GM13977 (cell line): Measurements from ENCODE around the gene SAMD8.

ENCODE experiments used
- DNase-seq: peaks from one replicate; pipeline ENCODE4 v3.0.0; 2012; ENCODE audit warnings: low spot score
- CTCF ChIP-seq: IDR thresholded peaks from 2 replicates; pipeline ENCODE4 v1.5.1; 2012; ENCODE audit warnings: mild to moderate bottlenecking, control low read depth; ENCODE audit not compliant: insufficient read depth; ENCODE audit errors: extremely low read depth, missing control alignments
- in situ Hi-C: fragments of 300-500 bp; cut with MboI; formaldehyde crosslinking; loops from one replicate; pipeline ENCODE4 v1.12.0; 2022; ENCODE audit warnings: low sequenced_read_pairs, low pct_unique_long_range_greater_than_20kb, mixed read lengths, inconsistent platforms; ENCODE audit not compliant: unreplicated experiment

SAMD8 gene

DNA sequence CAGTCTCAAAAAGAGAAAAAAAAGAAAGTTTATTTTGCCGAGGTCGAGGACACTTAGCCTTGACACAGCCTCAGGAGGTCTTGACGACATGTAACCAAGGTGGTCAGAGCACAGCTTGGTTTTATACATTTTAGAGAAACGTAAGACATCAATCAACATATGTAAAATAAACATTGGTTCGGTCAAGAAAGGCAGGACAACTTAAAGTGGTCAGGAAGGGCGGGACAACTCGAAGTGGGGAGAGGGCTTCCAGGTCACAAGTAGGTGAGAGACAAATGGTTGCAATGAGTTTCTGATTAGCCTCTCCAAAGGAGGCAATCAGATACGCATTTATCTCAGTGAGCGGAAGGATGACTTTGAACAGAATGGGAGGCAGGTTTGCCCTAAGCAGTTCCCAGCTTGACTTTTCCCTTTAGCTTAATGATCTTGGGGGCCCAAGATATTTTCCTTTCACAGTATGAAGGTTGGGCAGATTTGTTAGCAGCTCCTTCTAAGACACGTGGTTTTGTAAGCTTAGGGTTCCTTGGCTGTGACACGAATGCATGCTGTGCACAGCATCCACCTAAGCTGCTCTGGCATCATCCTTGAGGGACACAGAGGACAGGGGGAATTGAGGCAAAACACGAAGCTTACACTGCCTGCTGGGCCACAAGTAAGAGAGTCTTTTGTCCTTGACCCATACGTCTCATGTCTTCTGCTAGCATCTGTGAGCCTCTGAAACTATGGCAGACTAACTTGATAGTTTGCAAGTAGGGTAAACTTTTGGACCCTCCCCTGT, 95.8 kb downstream of the SAMD8 start:
- DNase-seq: no peak
- in situ Hi-C loops: no loop called here
- TF ChIP-seq CTCF: no peak

DNA sequence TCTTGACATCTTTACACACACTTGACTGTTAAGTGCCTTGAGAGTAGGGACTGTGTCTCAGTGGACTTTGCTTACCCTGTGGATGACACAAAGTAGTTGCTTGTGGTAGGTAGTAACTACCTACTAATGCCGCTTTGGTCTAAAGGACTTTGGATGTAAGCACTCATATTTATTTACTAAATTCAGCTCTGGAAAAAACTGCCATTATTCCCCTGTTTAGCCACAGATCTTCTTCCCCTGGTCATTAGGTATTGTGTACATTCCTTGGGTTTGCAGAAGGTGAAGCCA, 96.3 kb downstream of the SAMD8 start:
- TF ChIP-seq CTCF: no peak
- in situ Hi-C loops: no loop called here

GRCh38 chr10:75208181-75208580, 96.7 kb downstream of the SAMD8 start:
- no peak for TF ChIP-seq CTCF
- no peak for DNase-seq
- in situ Hi-C loops: no loop called here

More for the DNA sequence above, 96.3 kb downstream of the SAMD8 start:
- DNase-seq: no peak

GRCh38 chr10:75209086-75209920, 97.8 kb downstream of the SAMD8 start:
- no peak for DNase-seq
- in situ Hi-C loops: no loop called here
- TF ChIP-seq CTCF: no peak

DNA sequence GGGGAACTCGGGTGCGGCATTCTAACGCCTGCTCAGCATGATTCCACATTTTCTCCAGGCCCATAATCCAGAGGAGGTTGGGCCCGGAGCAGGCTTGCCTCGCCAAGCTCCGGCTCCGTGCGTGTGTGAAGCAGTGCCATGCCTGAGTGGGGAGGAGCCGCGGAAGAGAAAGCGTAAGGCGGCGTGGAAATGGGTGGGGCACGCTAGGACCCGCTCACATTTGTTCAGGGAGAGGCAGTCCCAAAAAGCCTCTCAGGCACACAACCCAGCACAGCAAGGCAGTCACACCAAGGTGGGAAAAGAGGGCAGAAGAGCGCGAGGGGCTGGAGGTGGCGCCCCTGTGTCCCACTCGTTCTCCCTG, 98.4 kb downstream of the SAMD8 start:
- DNase-seq: peak; percentile 73
- TF ChIP-seq CTCF: no peak
- in situ Hi-C loops: no loop called here

DNA sequence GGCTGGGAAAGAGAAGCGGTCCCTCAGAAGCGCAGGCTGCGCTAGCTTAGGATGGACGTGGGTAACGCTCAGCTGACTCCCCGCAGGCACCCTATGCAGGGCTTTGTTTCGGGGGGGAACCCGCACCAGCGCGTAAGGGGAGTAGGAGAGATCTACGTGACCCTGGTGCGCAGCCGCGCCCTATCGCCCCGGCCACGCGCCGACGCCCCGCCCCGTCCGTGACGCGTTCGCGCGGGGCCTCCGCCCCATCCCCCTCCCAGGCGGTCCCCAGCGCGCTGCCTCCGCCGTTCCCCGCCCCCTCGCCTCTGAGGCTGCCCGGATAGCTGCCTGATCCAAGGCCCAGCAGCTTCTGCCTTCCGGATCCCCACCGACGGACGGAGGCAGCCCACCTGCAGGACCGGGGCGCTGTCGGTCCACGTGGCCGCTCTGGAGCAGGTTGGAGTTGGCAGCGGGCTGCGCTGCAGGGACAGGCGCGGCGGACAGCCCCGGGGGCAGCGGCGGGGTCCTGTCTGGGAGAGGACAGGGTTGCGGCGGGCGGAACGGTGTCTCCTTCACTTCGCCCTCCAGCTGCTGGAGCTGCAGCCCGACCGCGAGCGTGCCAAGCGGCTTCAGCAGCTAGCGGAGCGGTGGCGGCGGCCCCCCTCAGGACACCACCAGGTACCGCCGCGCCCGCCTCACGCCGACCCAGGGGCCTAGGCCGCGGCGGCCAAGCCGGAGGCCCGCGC, 99.0 kb downstream of the SAMD8 start, which contains the start of gene VDAC2:
VDAC2 (plus strand) TSS at position 515 of the 725 bp plus-strand sequence. CDS start 363 bp downstream, outside the sequence.
- peak; percentile 97 for DNase-seq
- in situ Hi-C loops: no loop called here
- TF ChIP-seq CTCF: no peak
